T-helper 2 cell treated with Interferon-gamma antibody and Interleukin-4, amounts not matched to agents 5 μg/mL and 100 μg/mL, for 36 hours (primary cell): ENCODE measurements around the gene ZBTB44.
"Not testable (repeated sequence)": the region's sequence is repeated elsewhere in the genome, so short reads cannot be mapped to it uniquely, and the experiment has no call there.

Experiments used
- DNase-seq: peaks from one replicate; pipeline ENCODE4 v3.0.0; 2021; ENCODE audit warnings: low spot score
- H3K27ac Mint-ChIP-seq: one replicate; pipeline ENCODE4 v1.8.0; 2021; ENCODE audit warnings: mild to moderate bottlenecking, mixed read lengths
- H3K27me3 Mint-ChIP-seq: one replicate; pipeline ENCODE4 v1.8.0; 2021; ENCODE audit warnings: low read depth, mixed read lengths
- H3K36me3 Mint-ChIP-seq: one replicate; pipeline ENCODE4 v1.8.0; 2021; ENCODE audit warnings: low read depth, mixed read lengths
- H3K4me1 Mint-ChIP-seq: one replicate; pipeline ENCODE4 v1.8.0; 2021; ENCODE audit warnings: low read depth, mixed read lengths
- H3K4me3 Mint-ChIP-seq: one replicate; pipeline ENCODE4 v1.8.0; 2022; ENCODE audit warnings: mild to moderate bottlenecking, moderate library complexity, mixed read lengths
- H3K9me3 Mint-ChIP-seq: one replicate; pipeline ENCODE4 v1.8.0; 2021; ENCODE audit warnings: mixed read lengths

Gene ZBTB44

DNA sequence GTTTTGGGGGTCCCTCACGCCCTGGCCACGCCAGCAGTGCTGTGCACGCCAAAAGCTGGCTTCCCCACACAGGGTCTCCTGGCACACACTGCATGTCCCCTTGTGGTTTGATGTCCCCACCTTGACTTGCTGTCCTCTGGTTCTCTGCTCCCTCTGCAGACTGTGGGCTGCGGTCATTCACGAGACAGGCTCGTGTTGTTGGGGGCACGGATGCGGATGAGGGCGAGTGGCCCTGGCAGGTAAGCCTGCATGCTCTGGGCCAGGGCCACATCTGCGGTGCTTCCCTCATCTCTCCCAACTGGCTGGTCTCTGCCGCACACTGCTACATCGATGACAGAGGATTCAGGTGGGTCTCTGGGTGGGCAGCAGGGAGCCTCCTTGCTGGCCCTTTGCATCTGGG lies 114.9 kb downstream of the ZBTB44 start:
- Mint-ChIP-seq H3K27me3 (no peaks in the 10 kb centered on the region), H3K36me3 (no peaks in the 10 kb centered on the region), H3K9me3 (no peaks in the 10 kb centered on the region), H3K27ac (no peak overlapping the region), H3K4me1 (no peaks in the 10 kb centered on the region), H3K4me3 (no peak overlapping the region)
- DNase-seq: no peak

- Mint-ChIP-seq H3K4me3 (no peak overlapping the region), H3K36me3 (no peaks in the 10 kb centered on the region), H3K27ac (no peak overlapping the region), H3K4me1 (no peaks in the 10 kb centered on the region), H3K27me3 (no peaks in the 10 kb centered on the region), H3K9me3 (no peaks in the 10 kb centered on the region)
- DNase-seq: no peak
Observed at GRCh38 chr11:130198964-130199363, 115.8 kb downstream of the ZBTB44 start.

GRCh38 chr11:130198292-130198691 lies 116.4 kb downstream of the ZBTB44 start:
- no peaks in the 10 kb centered on the region for H3K9me3 Mint-ChIP-seq
- H3K27ac Mint-ChIP-seq: no peak overlapping the region
- no peak overlapping the region for H3K4me3 Mint-ChIP-seq
- DNase-seq: no peak
- no peaks in the 10 kb centered on the region for H3K27me3 Mint-ChIP-seq
- no peaks in the 10 kb centered on the region for H3K4me1 Mint-ChIP-seq
- H3K36me3 Mint-ChIP-seq: no peaks in the 10 kb centered on the region

- no peak overlapping the region for H3K4me3 Mint-ChIP-seq
- no peaks in the 10 kb centered on the region for H3K36me3 Mint-ChIP-seq
- H3K9me3 Mint-ChIP-seq: no peaks in the 10 kb centered on the region
- H3K4me1 Mint-ChIP-seq: no peaks in the 10 kb centered on the region
- no peak overlapping the region for H3K27ac Mint-ChIP-seq
- no peak for DNase-seq
- H3K27me3 Mint-ChIP-seq: no peaks in the 10 kb centered on the region
Observed at GRCh38 chr11:130197386-130198035, 117.2 kb downstream of the ZBTB44 start.

GRCh38 chr11:130194241-130195023 lies 120.3 kb downstream of the ZBTB44 start:
- H3K9me3 Mint-ChIP-seq: no peaks in the 10 kb centered on the region
- no peaks in the 10 kb centered on the region for H3K4me1 Mint-ChIP-seq
- H3K36me3 Mint-ChIP-seq: no peaks in the 10 kb centered on the region
- no peak for DNase-seq
- no peak overlapping the region for H3K4me3 Mint-ChIP-seq
- H3K27me3 Mint-ChIP-seq: no peaks in the 10 kb centered on the region
- no peak overlapping the region for H3K27ac Mint-ChIP-seq

DNA sequence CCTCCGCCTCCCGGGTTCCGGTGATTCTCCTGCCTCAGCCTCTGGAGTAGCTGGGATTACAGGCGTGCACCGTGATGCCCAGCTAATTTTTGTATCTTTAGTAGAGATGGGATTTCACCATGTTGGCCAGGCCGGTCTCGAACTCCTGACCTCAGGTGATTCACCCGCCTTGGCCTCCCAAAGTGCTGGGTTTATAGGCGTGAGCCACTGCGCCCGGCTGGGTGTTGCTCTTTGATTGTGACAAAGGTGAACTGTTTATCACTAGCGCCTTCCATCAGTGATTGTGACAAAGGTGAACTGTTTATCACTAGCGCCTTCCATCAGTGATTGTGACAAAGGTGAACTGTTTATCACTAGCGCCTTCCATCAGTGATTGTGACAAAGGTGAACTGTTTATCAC lies 121.2 kb downstream of the ZBTB44 start:
- H3K27ac Mint-ChIP-seq, H3K27me3 Mint-ChIP-seq, H3K9me3 Mint-ChIP-seq, DNase-seq, H3K4me3 Mint-ChIP-seq, H3K36me3 Mint-ChIP-seq, H3K4me1 Mint-ChIP-seq: not testable (repeated sequence)

- no peak for DNase-seq
- Mint-ChIP-seq H3K27me3 (no peaks in the 10 kb centered on the region), H3K4me1 (no peaks in the 10 kb centered on the region), H3K4me3 (no peak overlapping the region), H3K27ac (no peak overlapping the region), H3K9me3 (no peaks in the 10 kb centered on the region), H3K36me3 (no peaks in the 10 kb centered on the region)
Observed at GRCh38 chr11:130192845-130193267, 121.9 kb downstream of the ZBTB44 start.

- Mint-ChIP-seq H3K27ac (no peak overlapping the region), H3K27me3 (no peaks in the 10 kb centered on the region), H3K4me1 (no peaks in the 10 kb centered on the region), H3K9me3 (no peaks in the 10 kb centered on the region), H3K4me3 (no peak overlapping the region), H3K36me3 (no peaks in the 10 kb centered on the region)
- DNase-seq: no peak
Observed at GRCh38 chr11:130191896-130192295, 122.8 kb downstream of the ZBTB44 start.

- Mint-ChIP-seq H3K36me3 (no peaks in the 10 kb centered on the region), H3K4me1 (no peaks in the 10 kb centered on the region), H3K4me3 (no peak overlapping the region), H3K27ac (no peak overlapping the region), H3K9me3 (no peaks in the 10 kb centered on the region), H3K27me3 (no peaks in the 10 kb centered on the region)
- DNase-seq: no peak
Observed at GRCh38 chr11:130190371-130190881, 124.3 kb downstream of the ZBTB44 start.

DNA sequence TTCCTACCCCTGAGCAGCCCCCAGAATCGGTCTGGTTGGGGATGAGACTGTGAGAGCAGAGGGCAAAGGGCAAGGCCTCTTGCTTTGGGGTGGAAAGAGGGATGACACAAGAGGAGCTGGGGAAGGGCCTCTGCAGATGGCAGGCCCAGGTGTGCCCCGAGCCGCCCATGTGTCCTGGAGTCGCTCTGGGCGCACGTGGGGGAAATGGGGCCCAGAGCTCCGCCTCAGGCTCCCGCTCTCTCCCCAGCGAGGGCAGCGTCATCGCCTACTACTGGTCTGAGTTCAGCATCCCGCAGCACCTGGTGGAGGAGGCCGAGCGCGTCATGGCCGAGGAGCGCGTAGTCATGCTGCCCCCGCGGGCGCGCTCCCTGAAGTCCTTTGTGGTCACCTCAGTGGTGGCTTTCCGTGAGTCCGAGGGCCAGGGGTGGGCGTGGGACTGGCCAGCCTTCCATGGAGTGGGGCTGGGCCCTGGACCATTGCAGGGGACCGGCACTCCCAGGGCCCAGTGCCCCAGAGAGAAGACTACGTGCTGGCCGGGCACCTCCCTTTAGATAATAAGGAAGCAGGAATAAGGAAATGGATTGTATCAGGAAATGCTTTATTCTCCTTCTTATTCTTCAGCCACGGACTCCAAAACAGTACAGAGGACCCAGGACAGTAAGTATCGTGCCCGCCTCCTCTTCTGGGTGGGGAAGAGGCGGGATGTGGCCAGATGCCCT lies 125.1 kb downstream of the ZBTB44 start:
- Mint-ChIP-seq H3K4me1 (no peaks in the 10 kb centered on the region), H3K27ac (no peak overlapping the region), H3K4me3 (no peak overlapping the region), H3K36me3 (no peaks in the 10 kb centered on the region), H3K9me3 (no peaks in the 10 kb centered on the region), H3K27me3 (no peaks in the 10 kb centered on the region)
- no peak for DNase-seq

GRCh38 chr11:130188585-130189347 lies 126.0 kb downstream of the ZBTB44 start:
- peaks cover 3% of the 10 kb centered on the region for H3K27me3 Mint-ChIP-seq
- H3K4me3 Mint-ChIP-seq: no peak overlapping the region
- H3K36me3 Mint-ChIP-seq: no peaks in the 10 kb centered on the region
- no peaks in the 10 kb centered on the region for H3K9me3 Mint-ChIP-seq
- H3K27ac Mint-ChIP-seq: no peak overlapping the region
- H3K4me1 Mint-ChIP-seq: no peaks in the 10 kb centered on the region
- no peak for DNase-seq

DNA sequence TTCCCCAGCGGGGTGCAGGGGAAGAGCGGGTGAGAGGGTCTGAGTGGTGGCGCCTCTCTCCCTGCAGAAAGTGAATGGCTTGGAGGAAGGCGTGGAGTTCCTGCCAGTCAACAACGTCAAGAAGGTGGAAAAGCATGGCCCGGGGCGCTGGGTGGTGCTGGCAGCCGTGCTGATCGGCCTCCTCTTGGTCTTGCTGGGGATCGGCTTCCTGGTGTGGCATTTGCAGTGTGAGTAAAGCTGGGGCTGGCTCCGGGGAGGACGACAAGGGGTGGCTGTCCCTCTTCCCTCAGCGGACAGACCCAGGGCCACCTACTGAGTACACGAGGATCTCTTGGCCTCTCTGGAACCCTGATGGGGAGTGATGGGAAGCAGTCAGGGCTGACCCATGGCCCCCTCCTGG lies 126.7 kb downstream of the ZBTB44 start:
- no peaks in the 10 kb centered on the region for H3K36me3 Mint-ChIP-seq
- peaks cover 3% of the 10 kb centered on the region for H3K27me3 Mint-ChIP-seq
- no peak for DNase-seq
- no peaks in the 10 kb centered on the region for H3K9me3 Mint-ChIP-seq
- H3K4me1 Mint-ChIP-seq: no peaks in the 10 kb centered on the region
- no peak overlapping the region for H3K27ac Mint-ChIP-seq
- no peak overlapping the region for H3K4me3 Mint-ChIP-seq

DNA sequence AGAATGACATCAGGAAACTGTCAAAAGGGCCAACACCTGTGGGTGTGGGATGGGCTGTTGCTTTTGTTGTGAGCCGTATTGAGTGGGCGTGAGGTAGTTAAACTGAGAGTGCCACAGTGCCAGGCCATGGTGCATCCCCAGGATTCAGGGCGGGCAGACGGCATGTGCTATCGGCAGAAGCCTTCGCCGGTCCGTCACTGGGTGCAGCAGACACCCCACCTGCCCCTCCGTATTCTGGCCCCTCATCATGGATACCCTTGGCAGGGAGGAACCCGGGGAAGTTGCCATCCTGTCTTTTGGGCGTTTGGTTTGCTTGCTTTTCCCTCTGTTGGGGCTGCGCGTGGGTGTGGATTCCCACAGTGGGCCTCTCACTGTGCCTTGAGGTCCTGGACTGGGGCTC lies 127.6 kb downstream of the ZBTB44 start:
- Mint-ChIP-seq H3K4me3 (no peak overlapping the region), H3K36me3 (no peaks in the 10 kb centered on the region), H3K27me3 (peaks cover 3% of the 10 kb centered on the region), H3K4me1 (no peaks in the 10 kb centered on the region), H3K27ac (no peak overlapping the region), H3K9me3 (no peaks in the 10 kb centered on the region)
- DNase-seq: no peak
